Right hindlimb (tissue), 1 donor: Measurements from ENCODE around the gene MR1.

Experiments used
- DNase-seq: peaks from one replicate; pipeline ENCODE4 v3.0.0-alpha.2; 2018

The MR1 gene

GRCh38 chr1:181073638-181074037 lies 39.9 kb downstream of the MR1 start:
- no peak for DNase-seq

DNA sequence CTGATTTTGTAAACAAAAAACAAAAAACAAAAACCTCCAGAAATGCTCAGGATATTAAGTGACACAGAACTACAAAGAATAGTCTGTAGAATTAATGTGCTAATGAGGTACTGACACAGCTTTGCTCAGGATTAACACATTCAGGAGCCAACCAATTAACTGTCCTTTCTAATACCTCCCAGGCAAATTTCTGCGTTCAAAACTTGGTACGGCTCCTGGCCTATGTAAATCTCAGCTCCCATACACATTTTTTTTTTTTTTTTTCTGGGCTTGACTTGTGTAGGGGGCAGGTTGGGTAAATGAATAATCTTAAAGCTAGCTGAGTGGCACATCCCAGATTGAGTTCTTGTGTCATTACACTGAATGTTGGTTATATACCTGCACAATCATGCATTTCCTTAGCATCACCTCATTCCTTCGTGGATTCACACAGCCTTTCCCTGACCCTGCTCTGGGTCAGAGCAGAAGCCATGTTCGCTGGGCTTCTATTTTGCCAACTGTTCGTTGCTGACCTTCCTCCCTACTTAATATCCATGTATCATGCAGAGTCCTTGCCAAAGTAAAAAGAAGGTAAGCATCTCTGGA lies 42.1 kb downstream of the MR1 start:
- DNase-seq = no peak

DNA sequence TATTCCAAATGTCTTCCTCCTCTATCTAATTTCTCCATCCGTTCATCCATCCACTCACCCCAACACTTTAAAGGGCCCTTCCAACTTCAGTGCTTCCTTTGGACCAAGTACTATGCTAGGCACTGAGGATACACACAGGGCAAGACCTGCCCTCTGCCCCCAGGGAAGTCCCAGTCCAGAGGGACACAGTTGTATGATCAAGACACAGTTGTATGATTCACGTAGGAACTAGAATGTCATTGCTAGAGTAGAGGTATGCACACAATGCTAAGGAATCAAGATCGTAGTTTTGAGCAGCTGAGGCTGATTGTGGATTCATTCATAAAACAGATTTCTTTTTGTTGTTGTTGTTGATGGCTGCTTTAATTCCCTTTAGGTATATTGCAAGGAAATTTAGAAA lies 43.1 kb downstream of the MR1 start:
- no peak for DNase-seq

- DNase-seq = no peak
These were observed 43.9 kb downstream of the MR1 start for GRCh38 chr1:181077576-181078242.

DNA sequence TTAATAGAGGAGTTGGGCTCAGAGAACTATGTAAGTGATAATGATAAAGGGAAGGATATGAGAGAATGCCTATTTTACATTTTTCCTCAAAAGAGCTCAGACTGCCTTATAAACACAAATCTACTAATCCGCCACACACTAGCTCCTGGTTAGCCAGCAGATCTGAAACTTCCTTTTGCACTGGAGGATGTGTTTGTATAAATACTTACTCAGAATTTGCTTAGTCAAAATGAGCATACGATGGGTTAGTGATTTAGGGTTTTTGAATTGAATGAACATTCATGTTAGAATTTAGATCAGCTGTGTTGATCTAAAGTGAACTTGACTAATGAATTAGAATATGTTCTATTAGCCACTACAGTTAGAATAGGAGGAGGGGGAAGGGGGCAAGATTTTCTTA lies 45.6 kb downstream of the MR1 start:
- no peak for DNase-seq

DNA sequence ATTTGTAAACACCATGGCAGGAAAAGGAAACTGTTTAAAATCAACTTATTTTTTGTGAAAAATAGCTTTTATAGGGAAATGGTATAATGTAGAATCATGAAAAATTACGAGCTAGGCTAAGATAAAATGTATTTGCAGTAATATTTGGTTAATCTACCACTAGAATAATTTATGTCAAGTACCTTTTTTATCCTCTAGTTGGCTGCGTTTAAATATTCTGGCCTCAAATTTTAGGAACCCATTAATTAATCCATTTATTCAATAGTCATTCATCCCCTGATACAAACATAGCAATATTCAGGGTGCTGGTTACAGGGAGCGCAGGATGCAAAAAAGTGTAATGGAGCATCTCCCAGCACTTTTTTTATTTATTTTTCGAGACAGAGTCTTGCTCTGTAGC lies 46.1 kb downstream of the MR1 start:
- DNase-seq = no peak

DNA sequence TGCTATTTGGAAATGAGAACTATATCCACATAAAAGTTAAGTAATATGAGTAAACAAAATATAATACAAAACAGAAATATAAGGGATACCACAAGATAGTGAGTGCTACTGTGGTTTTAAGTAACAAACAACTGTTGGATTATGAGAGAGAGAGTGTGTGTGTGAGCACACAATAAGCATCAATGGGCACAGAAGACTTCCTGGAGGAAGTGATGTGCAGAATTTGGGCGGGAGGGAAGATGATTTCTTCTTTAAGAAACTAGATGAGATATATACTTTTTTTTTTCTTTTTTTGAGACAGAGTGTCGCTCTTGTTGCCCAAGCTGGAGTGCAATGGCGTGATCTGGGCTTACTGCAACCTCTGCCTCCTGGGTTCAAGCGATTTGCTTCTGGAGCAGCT lies 46.8 kb downstream of the MR1 start:
- DNase-seq = no peak

GRCh38 chr1:181081395-181081794 lies 47.6 kb downstream of the MR1 start:
- DNase-seq = no peak

DNA sequence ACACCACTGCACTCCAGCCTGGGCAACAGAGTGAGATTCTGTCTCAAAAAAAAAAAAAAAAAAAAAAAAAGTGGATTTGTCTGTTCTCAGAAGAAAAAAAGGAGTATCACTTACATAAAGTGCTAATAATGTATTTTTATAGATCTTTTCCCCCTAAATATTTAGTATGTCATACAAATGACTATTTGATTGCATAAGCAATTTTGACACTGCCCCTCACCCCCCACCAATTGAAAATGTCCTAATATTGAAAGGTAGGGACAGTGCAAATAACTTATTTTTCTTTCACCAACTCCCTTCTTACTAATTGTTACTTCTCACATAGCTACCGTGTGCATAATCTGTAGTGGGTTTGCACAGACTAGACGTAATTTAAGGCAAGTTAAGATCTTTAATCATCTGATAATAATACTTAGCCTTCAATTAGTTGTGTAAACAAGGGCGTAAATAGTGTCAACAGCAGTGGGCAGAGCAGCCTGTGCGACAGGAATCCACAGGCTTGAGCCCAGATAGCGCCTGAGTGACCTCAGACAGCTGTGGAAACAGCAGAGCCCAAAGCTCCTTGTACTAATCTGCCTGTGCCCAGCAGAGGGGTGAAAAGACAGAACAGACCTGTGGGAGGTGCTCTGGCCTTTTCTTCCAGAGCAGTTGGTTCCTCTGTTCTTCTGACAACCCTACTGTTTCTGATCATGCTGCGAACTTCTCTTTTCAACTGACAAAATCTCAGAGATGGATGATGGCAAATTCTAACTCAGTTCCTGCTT lies 50.2 kb downstream of the MR1 start:
- DNase-seq = no peak

GRCh38 chr1:181084606-181084969 lies 50.8 kb downstream of the MR1 start:
- DNase-seq = no peak

GRCh38 chr1:181086091-181086490 lies 52.3 kb downstream of the MR1 start:
- no peak for DNase-seq

DNA sequence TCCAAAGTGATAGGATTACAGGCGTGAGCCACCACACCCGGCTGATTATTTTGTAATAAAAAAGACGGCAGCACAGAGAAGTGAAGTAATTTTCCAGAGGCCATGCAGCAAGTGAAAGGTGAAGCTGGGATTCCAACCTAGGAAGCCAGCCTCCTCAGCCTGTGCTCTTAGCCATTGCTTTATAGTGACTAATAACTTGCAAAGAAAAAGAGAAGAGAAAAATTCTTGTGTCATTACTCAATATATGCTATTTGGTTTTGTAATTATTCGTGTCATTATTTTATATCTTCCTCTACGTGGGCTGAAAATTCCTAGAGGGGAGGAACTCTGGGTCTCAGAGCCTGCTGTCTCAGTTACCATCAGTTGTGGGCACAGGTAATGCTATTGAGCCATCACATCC lies 53.1 kb downstream of the MR1 start:
- DNase-seq = no peak

DNA sequence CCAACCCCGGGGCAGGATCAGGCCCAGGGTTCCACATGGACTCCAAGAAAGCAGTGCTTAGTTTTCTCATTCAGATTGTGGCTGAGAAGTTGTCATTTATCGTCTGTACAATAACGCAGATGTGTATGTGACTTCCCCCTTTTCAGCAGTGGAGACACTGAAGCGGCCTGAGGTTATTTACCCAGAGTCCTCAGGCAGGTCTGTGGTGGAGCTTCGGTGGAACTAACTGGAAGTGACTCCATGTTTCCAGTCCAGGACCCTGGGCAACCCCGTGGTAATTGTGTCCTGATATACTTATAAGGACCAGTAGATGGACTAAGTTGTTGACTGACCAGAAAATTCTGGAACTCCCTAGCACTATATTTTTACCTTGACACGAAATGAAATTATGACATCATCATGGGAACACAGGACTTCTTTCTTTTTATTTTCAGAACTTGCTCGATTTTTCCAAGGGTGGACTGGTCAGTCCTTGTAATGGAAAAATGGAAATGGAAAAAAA lies 53.7 kb downstream of the MR1 start:
- DNase-seq = no peak

DNA sequence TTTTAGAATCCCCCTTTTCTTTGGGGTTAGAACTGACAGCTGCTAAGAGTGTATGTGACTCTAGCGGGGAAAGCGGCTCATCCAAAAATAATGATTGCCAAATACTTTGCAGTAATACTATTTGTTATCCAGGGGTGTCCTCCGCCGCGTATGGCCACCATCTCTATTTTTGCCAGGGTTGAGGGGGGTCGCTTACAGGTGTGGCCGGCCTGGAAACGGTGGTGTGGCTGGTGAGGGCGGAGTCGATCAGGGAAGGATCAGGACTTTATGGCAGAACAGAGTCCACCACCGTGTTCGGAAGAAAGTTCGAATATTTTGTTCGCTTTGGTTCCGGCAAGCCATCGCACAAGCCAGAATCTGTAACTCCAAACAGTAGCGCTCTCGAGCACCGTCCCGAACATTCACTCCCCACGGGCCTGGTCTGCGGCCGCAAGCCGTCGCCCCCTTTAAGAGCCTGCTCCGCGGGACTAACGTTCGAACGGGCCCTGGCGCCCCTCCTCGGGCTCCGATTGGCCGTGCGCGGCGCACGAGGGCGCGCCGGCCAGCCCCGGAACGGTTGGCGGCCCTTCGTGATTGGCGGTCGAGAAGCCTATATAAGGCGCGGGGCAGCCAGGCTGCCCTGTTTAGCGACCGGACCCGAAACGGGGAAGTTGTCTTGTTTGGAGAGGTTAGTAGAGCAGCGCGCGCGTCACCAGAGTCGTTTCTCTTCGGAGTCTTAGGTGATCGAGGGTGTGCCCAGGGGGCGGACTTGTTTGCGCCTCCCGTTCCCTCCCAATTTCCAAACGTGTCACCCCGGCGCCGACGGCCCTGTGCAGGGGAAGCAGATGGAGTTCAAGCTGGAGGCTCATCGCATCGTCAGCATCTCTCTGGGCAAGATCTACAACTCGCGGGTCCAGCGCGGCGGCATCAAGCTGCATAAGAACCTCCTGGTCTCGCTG lies 54.6 kb downstream of the MR1 start, which contains the start of gene IER5:
IER5 (plus strand) TSS at position 622 of the 938 bp plus-strand sequence; CDS start at position 825, 203 bp downstream.
- peak; percentile 97 for DNase-seq

DNA sequence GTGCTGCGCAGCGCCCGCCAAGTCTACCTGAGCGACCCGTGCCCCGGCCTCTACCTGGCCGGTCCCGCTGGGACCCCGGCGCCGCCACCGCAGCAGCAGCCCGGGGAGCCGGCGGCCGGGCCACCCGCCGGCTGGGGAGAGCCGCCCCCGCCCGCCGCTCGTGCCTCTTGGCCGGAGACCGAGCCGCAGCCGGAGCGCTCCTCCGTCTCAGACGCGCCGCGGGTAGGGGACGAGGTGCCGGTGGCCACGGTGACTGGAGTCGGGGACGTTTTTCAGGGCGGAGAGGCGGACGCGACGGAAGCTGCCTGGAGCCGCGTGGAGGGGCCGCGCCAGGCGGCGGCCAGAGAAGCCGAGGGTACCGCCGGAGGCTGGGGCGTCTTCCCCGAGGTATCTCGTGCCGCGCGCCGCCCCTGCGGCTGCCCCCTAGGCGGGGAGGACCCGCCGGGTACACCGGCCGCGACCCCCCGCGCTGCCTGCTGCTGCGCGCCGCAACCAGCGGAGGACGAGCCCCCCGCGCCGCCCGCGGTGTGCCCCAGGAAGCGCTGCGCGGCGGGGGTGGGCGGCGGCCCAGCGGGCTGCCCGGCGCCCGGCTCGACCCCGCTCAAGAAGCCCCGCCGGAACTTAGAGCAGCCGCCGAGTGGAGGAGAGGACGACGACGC lies 55.4 kb downstream of the MR1 start:
- DNase-seq = no peak

DNA sequence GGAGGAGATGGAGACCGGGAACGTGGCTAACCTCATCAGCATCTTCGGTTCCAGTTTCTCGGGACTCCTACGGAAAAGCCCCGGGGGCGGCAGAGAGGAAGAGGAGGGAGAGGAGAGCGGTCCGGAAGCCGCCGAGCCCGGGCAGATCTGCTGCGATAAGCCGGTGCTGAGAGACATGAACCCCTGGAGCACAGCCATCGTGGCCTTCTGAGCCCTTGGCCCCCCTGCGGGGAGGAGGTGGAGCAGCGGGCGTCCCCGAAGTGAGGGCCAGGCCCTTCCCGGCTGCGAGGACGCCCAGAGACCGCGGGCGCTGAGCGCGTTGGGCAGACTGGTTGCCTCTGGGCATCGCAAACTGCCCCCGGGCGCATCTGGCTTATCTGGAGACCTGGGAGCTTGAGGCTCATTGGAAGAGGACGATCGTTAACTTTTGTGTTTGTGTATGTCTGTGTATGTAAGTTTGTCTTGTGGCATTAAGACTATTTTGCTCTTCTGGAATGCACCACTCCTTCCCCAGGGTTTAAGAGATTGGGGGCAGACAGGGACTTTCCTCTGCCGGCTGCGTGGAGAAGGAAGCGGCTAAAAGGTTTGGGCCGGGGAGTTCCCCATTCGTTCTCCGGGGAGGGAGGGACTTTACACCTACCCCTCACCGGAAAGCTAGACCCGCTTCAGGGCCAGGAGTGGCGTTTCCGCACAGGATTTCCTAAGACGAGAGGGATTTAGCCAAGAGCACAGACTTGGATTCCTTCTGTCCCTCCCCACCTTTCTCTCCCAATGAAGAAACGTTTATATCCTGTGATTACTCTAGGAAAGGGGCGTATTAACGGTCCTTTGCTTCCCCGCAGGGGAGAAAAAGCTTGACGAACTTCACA lies 56.1 kb downstream of the MR1 start:
- peak; percentile 79 for DNase-seq

DNA sequence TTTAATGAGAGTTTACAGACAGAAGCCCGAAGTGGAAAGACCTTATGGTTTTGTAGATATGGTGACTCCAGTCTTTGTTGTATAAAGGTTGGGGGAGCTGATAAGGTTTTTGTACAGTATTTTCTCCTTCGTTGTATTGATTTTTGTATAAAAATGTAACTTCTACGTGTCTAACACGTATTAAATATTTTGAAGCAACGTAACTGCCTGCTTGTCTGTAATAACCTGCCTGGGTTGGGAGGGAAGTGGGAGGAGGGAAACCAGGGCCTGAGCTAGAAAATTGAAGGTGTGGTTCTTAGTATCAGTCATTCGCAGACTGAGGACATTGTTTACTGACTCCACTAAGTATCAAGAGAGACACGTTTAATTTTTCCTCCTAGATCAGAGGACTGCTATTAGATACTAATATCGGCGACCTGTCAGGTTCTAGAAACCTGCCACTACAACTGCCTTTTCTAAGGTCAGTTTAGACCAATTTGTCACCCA lies 56.9 kb downstream of the MR1 start:
- DNase-seq = no peak

- no peak for DNase-seq
These were observed 57.7 kb downstream of the MR1 start for GRCh38 chr1:181091309-181092040.

- DNase-seq = no peak
These were observed 58.3 kb downstream of the MR1 start for GRCh38 chr1:181092056-181092455.

- DNase-seq = no peak
These were observed 59.2 kb downstream of the MR1 start for GRCh38 chr1:181092883-181093458.
